ENCODE measurements around the gene TRAF3. TPM values are rescaled to one million over a fixed set of nuclear protein-coding genes. Genes with fewer than 3 reads are reported as not detected.

TRAF3 gene
- total RNA-seq, 1 experiment from 2014 or later: 37.6 TPM

DNA sequence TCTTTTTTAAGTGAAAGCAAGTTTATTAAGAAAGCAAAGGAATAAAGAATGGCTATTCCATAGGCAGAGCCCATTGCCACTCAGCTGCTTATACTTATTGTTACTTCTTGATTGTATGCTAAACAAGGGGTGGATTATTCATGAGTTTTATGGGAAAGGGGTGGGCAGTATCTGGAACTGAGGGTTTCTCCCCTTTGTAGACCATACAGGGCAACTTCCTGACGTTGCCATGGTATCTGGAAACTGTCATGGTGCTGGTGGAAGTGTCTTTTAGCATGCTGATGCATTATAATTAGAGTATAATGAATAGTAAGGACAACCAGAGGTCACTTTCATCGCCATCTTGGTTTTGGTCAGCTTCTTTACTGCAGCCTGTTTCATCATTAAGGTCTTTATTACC is 78.9 kb downstream of the TRAF3 start:
- no peak for ATAC-seq
- CTCF ChIA-PET: no interaction called here
- BruUV-seq (replicated peaks): no TSS peak
- in situ Hi-C loops (cut with HindIII; ENCODE audit: low pct_unique_long_range_greater_than_20kb, low sequenced_read_pairs): no loop called here
- Histone ChIP-seq H3K36me3 (ENCODE audit: control insufficient read depth, insufficient read depth, low read length) (no peaks in the 10 kb centered on the region; the same call in 1 of the 2 replicates), H3K9me3 (ENCODE audit: control insufficient read depth, insufficient read depth, low read depth, low read length) (no peaks in the 10 kb centered on the region), H3K4me3 (ENCODE audit: low read depth in 2 of 2, low read length in 2 of 2) (no peak overlapping the region), H3K4me1 (ENCODE audit: control insufficient read depth, insufficient read depth, low read length) (no peaks in the 10 kb centered on the region), H3K27ac (ENCODE audit: low read length) (no peak overlapping the region), H3K27me3 (ENCODE audit: control insufficient read depth, insufficient read depth, low read length) (no peaks in the 10 kb centered on the region)
- intact Hi-C loops (cut with micrococcal nuclease; ENCODE audit: unreplicated experiment): no loop called here
- DNase-seq (ENCODE audit: low read depth, low spot score): no peak
- POLR2A ChIA-PET: no interaction called here
- TF ChIP-seq POLR2AphosphoS5 (IDR thresholded peaks at IDR 0.05; ENCODE audit: low read depth, low read length) (no peak), SIN3A (IDR thresholded peaks at IDR 0.05; ENCODE audit: borderline replicate concordance, insufficient read depth, low read depth, low read length) (no peak), TCF7L2 (IDR thresholded peaks at IDR 0.05; ENCODE audit: low read depth, low read length) (no peak)
- TF ChIP-seq, protein P1, sequence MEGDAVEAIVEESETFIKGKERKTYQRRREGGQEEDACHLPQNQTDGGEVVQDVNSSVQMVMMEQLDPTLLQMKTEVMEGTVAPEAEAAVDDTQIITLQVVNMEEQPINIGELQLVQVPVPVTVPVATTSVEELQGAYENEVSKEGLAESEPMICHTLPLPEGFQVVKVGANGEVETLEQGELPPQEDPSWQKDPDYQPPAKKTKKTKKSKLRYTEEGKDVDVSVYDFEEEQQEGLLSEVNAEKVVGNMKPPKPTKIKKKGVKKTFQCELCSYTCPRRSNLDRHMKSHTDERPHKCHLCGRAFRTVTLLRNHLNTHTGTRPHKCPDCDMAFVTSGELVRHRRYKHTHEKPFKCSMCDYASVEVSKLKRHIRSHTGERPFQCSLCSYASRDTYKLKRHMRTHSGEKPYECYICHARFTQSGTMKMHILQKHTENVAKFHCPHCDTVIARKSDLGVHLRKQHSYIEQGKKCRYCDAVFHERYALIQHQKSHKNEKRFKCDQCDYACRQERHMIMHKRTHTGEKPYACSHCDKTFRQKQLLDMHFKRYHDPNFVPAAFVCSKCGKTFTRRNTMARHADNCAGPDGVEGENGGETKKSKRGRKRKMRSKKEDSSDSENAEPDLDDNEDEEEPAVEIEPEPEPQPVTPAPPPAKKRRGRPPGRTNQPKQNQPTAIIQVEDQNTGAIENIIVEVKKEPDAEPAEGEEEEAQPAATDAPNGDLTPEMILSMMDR (IDR thresholded peaks at IDR 0.05): no peak
- TF ChIP-seq, protein P2, sequence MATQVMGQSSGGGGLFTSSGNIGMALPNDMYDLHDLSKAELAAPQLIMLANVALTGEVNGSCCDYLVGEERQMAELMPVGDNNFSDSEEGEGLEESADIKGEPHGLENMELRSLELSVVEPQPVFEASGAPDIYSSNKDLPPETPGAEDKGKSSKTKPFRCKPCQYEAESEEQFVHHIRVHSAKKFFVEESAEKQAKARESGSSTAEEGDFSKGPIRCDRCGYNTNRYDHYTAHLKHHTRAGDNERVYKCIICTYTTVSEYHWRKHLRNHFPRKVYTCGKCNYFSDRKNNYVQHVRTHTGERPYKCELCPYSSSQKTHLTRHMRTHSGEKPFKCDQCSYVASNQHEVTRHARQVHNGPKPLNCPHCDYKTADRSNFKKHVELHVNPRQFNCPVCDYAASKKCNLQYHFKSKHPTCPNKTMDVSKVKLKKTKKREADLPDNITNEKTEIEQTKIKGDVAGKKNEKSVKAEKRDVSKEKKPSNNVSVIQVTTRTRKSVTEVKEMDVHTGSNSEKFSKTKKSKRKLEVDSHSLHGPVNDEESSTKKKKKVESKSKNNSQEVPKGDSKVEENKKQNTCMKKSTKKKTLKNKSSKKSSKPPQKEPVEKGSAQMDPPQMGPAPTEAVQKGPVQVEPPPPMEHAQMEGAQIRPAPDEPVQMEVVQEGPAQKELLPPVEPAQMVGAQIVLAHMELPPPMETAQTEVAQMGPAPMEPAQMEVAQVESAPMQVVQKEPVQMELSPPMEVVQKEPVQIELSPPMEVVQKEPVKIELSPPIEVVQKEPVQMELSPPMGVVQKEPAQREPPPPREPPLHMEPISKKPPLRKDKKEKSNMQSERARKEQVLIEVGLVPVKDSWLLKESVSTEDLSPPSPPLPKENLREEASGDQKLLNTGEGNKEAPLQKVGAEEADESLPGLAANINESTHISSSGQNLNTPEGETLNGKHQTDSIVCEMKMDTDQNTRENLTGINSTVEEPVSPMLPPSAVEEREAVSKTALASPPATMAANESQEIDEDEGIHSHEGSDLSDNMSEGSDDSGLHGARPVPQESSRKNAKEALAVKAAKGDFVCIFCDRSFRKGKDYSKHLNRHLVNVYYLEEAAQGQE (IDR thresholded peaks at IDR 0.05; ENCODE audit: insufficient read depth in 1 of 2, low read depth in 2 of 2, low read length in 1 of 2): no peak

DNA sequence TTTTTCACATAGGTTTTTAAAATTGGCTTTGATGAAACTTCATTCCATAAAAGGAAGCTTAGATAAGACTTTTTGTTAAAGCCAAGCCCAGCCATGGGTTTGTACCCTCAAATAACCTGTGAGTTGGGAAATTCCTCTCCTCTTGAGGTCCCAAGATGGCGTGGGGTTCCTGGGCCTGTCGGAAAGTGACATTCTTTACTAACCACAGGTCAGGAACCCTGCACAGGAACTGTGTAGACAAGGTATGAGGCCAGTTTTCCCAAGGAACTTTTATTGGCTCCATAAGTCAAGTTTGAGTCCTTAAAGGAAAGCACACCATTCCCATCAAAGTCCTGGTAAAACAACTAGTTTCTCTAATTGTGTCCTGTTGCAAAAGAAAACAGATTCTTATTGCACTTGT is 80.2 kb downstream of the TRAF3 start:
- ChIA-PET POLR2A (no interaction called here), CTCF (no interaction called here)
- H3K9me3 ChIP-seq (ENCODE audit: control insufficient read depth, insufficient read depth, low read depth, low read length): no peaks in the 10 kb centered on the region
- H3K4me3 ChIP-seq (ENCODE audit: low read depth in 2 of 2, low read length in 2 of 2): no peak overlapping the region
- TF ChIP-seq SIN3A (IDR thresholded peaks at IDR 0.05; ENCODE audit: borderline replicate concordance, insufficient read depth, low read depth, low read length): no peak
- no peak for TF ChIP-seq TCF7L2 (IDR thresholded peaks at IDR 0.05; ENCODE audit: low read depth, low read length)
- no peak for TF ChIP-seq POLR2AphosphoS5 (IDR thresholded peaks at IDR 0.05; ENCODE audit: low read depth, low read length)
- TF ChIP-seq, protein P1 (IDR thresholded peaks at IDR 0.05): no peak
- TF ChIP-seq, protein P2 (IDR thresholded peaks at IDR 0.05; ENCODE audit: insufficient read depth in 1 of 2, low read depth in 2 of 2, low read length in 1 of 2): no peak
- BruUV-seq (replicated peaks): no TSS peak
- in situ Hi-C loops (cut with HindIII; ENCODE audit: low pct_unique_long_range_greater_than_20kb, low sequenced_read_pairs): no loop called here
- ATAC-seq (no peak), DNase-seq (ENCODE audit: low read depth, low spot score) (no peak)
- no peaks in the 10 kb centered on the region; the same call in 1 of the 2 replicates for H3K36me3 ChIP-seq (ENCODE audit: control insufficient read depth, insufficient read depth, low read length)
- intact Hi-C loops (cut with micrococcal nuclease; ENCODE audit: unreplicated experiment): no loop called here
- H3K27me3 ChIP-seq (ENCODE audit: control insufficient read depth, insufficient read depth, low read length): no peaks in the 10 kb centered on the region
- H3K4me1 ChIP-seq (ENCODE audit: control insufficient read depth, insufficient read depth, low read length): no peaks in the 10 kb centered on the region
- no peak overlapping the region for H3K27ac ChIP-seq (ENCODE audit: low read length)

Data from Panc1 (cell line).